Activated CD8-positive, alpha-beta memory T cell treated with anti-CD3 and anti-CD28 coated beads for 1 hour (primary cell): ENCODE data around the gene DEFB129.
"Not testable (repeated sequence)": the region's sequence is repeated elsewhere in the genome, so short reads cannot be mapped to it uniquely, and the experiment has no call there.

Experiments used
- DNase-seq, 2 donors: peaks; one replicate each; pipeline ENCODE4 v3.0.0-alpha.2; 2020; ENCODE audit warnings: low read depth in 1 of 2; ENCODE audit errors: extremely low read depth in 1 of 2

DEFB129 gene

GRCh38 chr20:226958-227357 lies at the start of gene DEFB129:
TSS of gene DEFB129 (plus strand) at chr20:227258. CDS start at chr20:227289, 31 bp downstream.
- no peak for DNase-seq

- DNase-seq = no peak
Measured at GRCh38 chr20:184288-184687, 42.8 kb upstream of the DEFB129 start.

- DNase-seq = no peak
Measured at GRCh38 chr20:187733-188132, 39.3 kb upstream of the DEFB129 start.

GRCh38 chr20:189611-190010 lies 37.4 kb upstream of the DEFB129 start, which contains the start of gene DEFB128:
TSS of gene DEFB128 (minus strand) at chr20:189711. CDS start at chr20:189623, 88 bp downstream.
- DNase-seq = no peak

GRCh38 chr20:198225-198624 lies 28.8 kb upstream of the DEFB129 start:
- no peak for DNase-seq

GRCh38 chr20:199996-200395 lies 27.1 kb upstream of the DEFB129 start:
- DNase-seq = no peak

- DNase-seq = not testable (repeated sequence)
Measured at GRCh38 chr20:203630-204029, 23.4 kb upstream of the DEFB129 start.

- DNase-seq = no peak
Measured at GRCh38 chr20:208942-209566, 18.0 kb upstream of the DEFB129 start.

GRCh38 chr20:210809-211502 lies 16.1 kb upstream of the DEFB129 start:
- no peak for DNase-seq

- DNase-seq = no peak
Measured at GRCh38 chr20:214383-214782, 12.7 kb upstream of the DEFB129 start.

- DNase-seq = no peak
Measured at GRCh38 chr20:215796-216195, 11.3 kb upstream of the DEFB129 start.

GRCh38 chr20:217266-217665 lies 9.8 kb upstream of the DEFB129 start:
- DNase-seq = no peak

GRCh38 chr20:219290-220115 lies 7.6 kb upstream of the DEFB129 start:
- DNase-seq = no peak

GRCh38 chr20:221258-221830 lies 5.7 kb upstream of the DEFB129 start:
- DNase-seq = no peak

- DNase-seq = not testable (repeated sequence)
Measured at GRCh38 chr20:225879-226278, 1.2 kb upstream of the DEFB129 start.

GRCh38 chr20:227439-228105 lies 514 bp downstream of the DEFB129 start:
- no peak for DNase-seq

- DNase-seq = no peak
Measured at GRCh38 chr20:235891-236290, 8.8 kb downstream of the DEFB129 start.

GRCh38 chr20:237489-237888 lies 10.4 kb downstream of the DEFB129 start:
- DNase-seq = no peak

- no peak for DNase-seq
Measured at GRCh38 chr20:237929-238328, 10.9 kb downstream of the DEFB129 start.

GRCh38 chr20:242905-243304 lies 15.8 kb downstream of the DEFB129 start:
- no peak for DNase-seq

- DNase-seq = no peak
Measured at GRCh38 chr20:251354-251753, 24.3 kb downstream of the DEFB129 start.
